HG03439 (cell line): ENCODE data around the gene RNF10.
"Not testable (repeated sequence)": the region's sequence is repeated elsewhere in the genome, so short reads cannot be mapped to it uniquely, and the experiment has no call there.

ENCODE experiments used
- ATAC-seq: cut with Tn5 transposase; IDR thresholded peaks from one replicate; pipeline ENCODE4 v1.9.1; 2021; ENCODE audit warnings: mild to moderate bottlenecking, moderate library complexity; ENCODE audit not compliant: unreplicated experiment

Gene RNF10

GRCh38 chr12:120610560-120610959 is 76.4 kb downstream of the RNF10 start:
- ATAC-seq = no peak

DNA sequence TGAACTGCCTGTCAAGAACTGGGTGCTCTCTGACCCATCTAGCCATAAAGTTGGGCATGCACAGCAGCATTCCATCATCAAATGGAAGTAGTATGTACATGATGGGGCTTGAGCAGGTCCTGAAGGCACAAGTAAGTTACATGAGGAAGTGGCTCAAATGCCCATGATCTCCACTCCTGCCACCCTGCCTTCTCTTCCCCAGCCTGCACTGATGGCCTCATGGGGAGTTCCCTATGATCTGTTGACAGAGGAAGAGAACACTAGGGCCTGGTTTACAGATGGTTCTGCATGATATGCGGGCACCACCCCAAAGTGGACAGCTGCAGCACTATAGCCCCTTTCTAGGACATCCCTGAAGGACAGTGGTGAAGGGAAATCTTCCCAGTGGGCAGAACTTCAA is 77.4 kb downstream of the RNF10 start:
- not testable (repeated sequence) for ATAC-seq

- ATAC-seq = no peak
These were observed 80.7 kb downstream of the RNF10 start for GRCh38 chr12:120614848-120615247.

GRCh38 chr12:120617193-120617592 is 83.0 kb downstream of the RNF10 start:
- ATAC-seq = not testable (repeated sequence)

GRCh38 chr12:120617767-120618166 is 83.6 kb downstream of the RNF10 start:
- not testable (repeated sequence) for ATAC-seq

- ATAC-seq = no peak
These were observed 84.9 kb downstream of the RNF10 start for GRCh38 chr12:120618954-120619615.

GRCh38 chr12:120620624-120621023 is 86.5 kb downstream of the RNF10 start:
- ATAC-seq = no peak

DNA sequence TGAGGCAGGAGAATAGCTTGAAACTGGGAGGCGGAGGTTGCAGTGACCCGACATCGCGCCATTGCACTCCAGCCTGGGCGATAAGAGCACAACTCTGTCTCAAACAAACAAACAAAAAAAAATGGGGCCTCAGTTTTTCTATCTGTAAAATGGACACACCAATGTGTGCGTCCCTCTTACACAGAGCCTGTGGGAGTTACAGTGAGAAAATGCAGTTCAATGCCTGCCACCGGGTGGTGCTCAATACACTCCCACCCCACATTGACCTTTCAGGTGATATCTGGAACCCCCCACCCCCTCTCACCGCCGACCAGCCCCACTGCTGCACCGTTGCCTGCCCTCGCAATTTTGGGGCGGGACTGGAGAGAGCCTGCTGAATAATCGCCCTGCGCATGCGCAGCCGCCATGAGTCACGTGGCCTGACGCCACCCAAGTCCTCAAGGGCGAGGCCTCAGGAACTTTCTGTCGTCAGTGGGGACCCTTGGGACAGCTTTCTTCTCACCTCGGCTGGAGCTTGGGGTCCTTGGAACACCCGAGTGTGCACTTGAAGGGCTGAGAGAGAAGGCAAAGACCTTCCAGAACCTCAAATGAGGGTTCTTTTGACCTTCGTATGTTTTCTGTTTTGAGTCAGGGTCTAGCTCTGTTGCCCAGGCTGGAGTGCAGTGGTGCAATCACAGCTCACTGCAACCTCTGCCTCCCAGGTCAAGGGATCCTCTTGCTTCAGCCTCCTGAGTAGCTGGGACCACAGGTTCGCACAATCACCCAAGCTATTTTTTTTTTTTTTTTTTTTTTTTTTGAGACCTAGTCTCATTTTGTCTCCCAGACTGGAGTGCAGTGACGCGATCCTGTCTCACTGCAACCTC is 91.6 kb downstream of the RNF10 start:
- ATAC-seq = no peak
